H1 (cell line): ENCODE results near the gene PTPRF. TPM values are rescaled to one million over a fixed set of nuclear protein-coding genes. Genes with fewer than 3 reads are reported as not detected.

Experiments used
- CTCF ChIA-PET: fragments of 300-600 bp; sonication (Branson Sonifier 250); formaldehyde crosslinking; loops from one replicate; lab custom pipeline; 2021; ENCODE audit not compliant: partially characterized antibody; lab: Charles Lee
- POLR2A ChIA-PET: fragments of 300-600 bp; sonication (Branson Sonifier 250); formaldehyde crosslinking; loops from one replicate; lab custom pipeline; 2021; ENCODE audit warnings: inconsistent platforms; ENCODE audit not compliant: partially characterized antibody; lab: Charles Lee
- DNase-seq, 2 experiments: peaks; one replicate each; pipeline versions ENCODE4 v3.0.0 to v3.0.0-alpha.2; 2010 to 2022; ENCODE audit warnings: low spot score in 2 of 2, low read depth in 1 of 2, mixed read lengths in 1 of 2
- FAIRE-seq: peaks from 2 replicates; lab custom pipeline; 2011; peaks lifted over from hg19 to GRCh38; lab: Jason Lieb, UNC
- H2AFZ ChIP-seq: 2 replicates; pipeline ENCODE4 v1.8.1; 2012; ENCODE audit warnings: low read length, inconsistent platforms
- H2AK5ac ChIP-seq: 2 replicates; pipeline ENCODE4 v1.6.1; 2013; ENCODE audit warnings: low read depth, low read length
- H2BK120ac ChIP-seq: replicated peaks from 2 replicates; pipeline ENCODE3; 2013; ENCODE audit warnings: low read depth, low read length, inconsistent platforms
- H2BK12ac ChIP-seq: 2 replicates; pipeline ENCODE4 v1.6.1; 2013; ENCODE audit warnings: low read depth, low read length
- H2BK15ac ChIP-seq: 2 replicates; pipeline ENCODE4 v1.6.1; 2013; ENCODE audit warnings: low read length
- H2BK20ac ChIP-seq: 2 replicates; pipeline ENCODE4 v1.6.1; 2013; ENCODE audit warnings: low read length
- H2BK5ac ChIP-seq: 2 replicates; pipeline ENCODE4 v1.6.1; 2013; ENCODE audit warnings: low read depth, low read length
- H3K14ac ChIP-seq: 2 replicates; pipeline ENCODE4 v1.6.1; 2013; ENCODE audit warnings: inconsistent platforms; ENCODE audit not compliant: insufficient read length
- H3K18ac ChIP-seq: 2 replicates; pipeline ENCODE4 v1.6.1; 2013; ENCODE audit warnings: low read length; ENCODE audit errors: extremely low read depth
- H3K23ac ChIP-seq: 2 replicates; pipeline ENCODE4 v1.6.1; 2013; ENCODE audit warnings: inconsistent platforms; ENCODE audit not compliant: insufficient read length
- H3K23me2 ChIP-seq: 2 replicates; pipeline ENCODE4 v1.6.1; 2013; ENCODE audit warnings: low read depth, low read length
- H3K27ac ChIP-seq: 2 replicates; pipeline ENCODE4 v1.6.1; 2011; ENCODE audit warnings: low read depth, low read length, inconsistent platforms
- H3K27me3 ChIP-seq, 4 experiments: replicated peaks in 1 of 4; 1 replicate in 1 of 4; 2 replicates in 3 of 4; pipeline versions ENCODE4 v1.6.1 to v1.8.1; 2011 to 2013; ENCODE audit warnings: low read length in 3 of 4, mild to moderate bottlenecking in 3 of 4, inconsistent platforms in 2 of 4, mixed read lengths in 2 of 4, moderate library complexity in 1 of 4; ENCODE audit not compliant: control insufficient read depth in 3 of 4, insufficient read depth in 3 of 4; ENCODE audit errors: extremely low read depth in 1 of 4
- H3K36me3 ChIP-seq, 4 experiments: 2 replicates each; pipeline versions ENCODE4 v1.6.1 to v1.8.1; 2011 to 2013; ENCODE audit warnings: mild to moderate bottlenecking in 4 of 4, low read length in 3 of 4, moderate library complexity in 2 of 4, control low read depth in 1 of 4, inconsistent platforms in 1 of 4; ENCODE audit not compliant: insufficient read depth in 4 of 4, control insufficient read depth in 2 of 4
- H3K4ac ChIP-seq: replicated peaks from 2 replicates; pipeline ENCODE3; 2013; ENCODE audit warnings: low read length, low read depth, mixed read lengths, inconsistent platforms; ENCODE audit not compliant: insufficient read length
- H3K4me1 ChIP-seq, 4 experiments: replicated peaks in 1 of 4; 1 replicate in 1 of 4; 2 replicates in 3 of 4; pipeline versions ENCODE4 v1.6.1 to v1.8.1; 2011 to 2013; ENCODE audit warnings: low read length in 3 of 4, inconsistent platforms in 2 of 4, mixed read lengths in 1 of 4; ENCODE audit not compliant: insufficient read depth in 4 of 4, control insufficient read depth in 3 of 4
- H3K4me2 ChIP-seq, 2 experiments: 2 replicates each; pipeline versions ENCODE4 v1.6.1 to v1.8.1; 2011 to 2013; ENCODE audit warnings: low read depth in 2 of 2, low read length in 2 of 2, control low read depth in 1 of 2, inconsistent platforms in 1 of 2, mild to moderate bottlenecking in 1 of 2; ENCODE audit not compliant: insufficient read depth in 1 of 2
- H3K4me3 ChIP-seq, 4 experiments: fragments of 200-600, 300-600 bp in 1 of 4; sonication (generic), shearing (Covaris generic), sonication (Bioruptor Twin) in 1 of 4; 2 replicates each; pipeline versions ENCODE4 v1.5.1 to v1.8.1; 2011 to 2016; ENCODE audit warnings: low read length in 4 of 4, low read depth in 3 of 4, control low read depth in 2 of 4, inconsistent platforms in 2 of 4, mild to moderate bottlenecking in 2 of 4, mixed read lengths in 1 of 4, moderate library complexity in 1 of 4; ENCODE audit not compliant: insufficient read depth in 2 of 4; ENCODE audit errors: extremely low read depth in 1 of 4
- H3K56ac ChIP-seq: replicated peaks from 2 replicates; pipeline ENCODE3; 2013; ENCODE audit warnings: low read depth, mild to moderate bottlenecking, mixed read lengths, low read length, inconsistent platforms; ENCODE audit not compliant: insufficient read length
- H3K79me1 ChIP-seq: 2 replicates; pipeline ENCODE4 v1.6.1; 2013; ENCODE audit warnings: low read depth, low read length, control low read depth
- H3K79me2 ChIP-seq, 2 experiments: 2 replicates each; pipeline versions ENCODE4 v1.6.1 to v1.8.1; 2012 to 2013; ENCODE audit warnings: low read length in 2 of 2, mild to moderate bottlenecking in 2 of 2, inconsistent platforms in 1 of 2; ENCODE audit not compliant: insufficient read depth in 2 of 2, control insufficient read depth in 1 of 2
- H3K9ac ChIP-seq, 4 experiments: replicated peaks in 1 of 4; 1 replicate in 1 of 4; 2 replicates in 3 of 4; pipeline versions ENCODE4 v1.6.1 to v1.8.1; 2011 to 2013; ENCODE audit warnings: low read depth in 3 of 4, low read length in 3 of 4, control low read depth in 2 of 4, mild to moderate bottlenecking in 2 of 4, moderate library complexity in 2 of 4, inconsistent platforms in 1 of 4; ENCODE audit errors: extremely low read depth in 1 of 4
- H3K9me3 ChIP-seq, 2 experiments: 2 replicates each; pipeline versions ENCODE4 v1.6.1 to v1.8.1; 2012 to 2013; ENCODE audit warnings: mild to moderate bottlenecking in 2 of 2, moderate library complexity in 2 of 2, control low read depth in 1 of 2, inconsistent platforms in 1 of 2, low read depth in 1 of 2, low read length in 1 of 2, mixed read lengths in 1 of 2; ENCODE audit not compliant: insufficient read depth in 2 of 2
- H4K20me1 ChIP-seq, 2 experiments: replicated peaks in 1 of 2; 2 replicates each; pipeline versions ENCODE3 to v1.8.1; 2011 to 2013; ENCODE audit warnings: inconsistent platforms in 2 of 2, low read length in 2 of 2, mild to moderate bottlenecking in 1 of 2; ENCODE audit not compliant: insufficient read depth in 2 of 2, control insufficient read depth in 1 of 2
- H4K5ac ChIP-seq: 2 replicates; pipeline ENCODE4 v1.6.1; 2013; ENCODE audit warnings: low read length, low read depth, mixed read lengths, inconsistent platforms; ENCODE audit not compliant: insufficient read length
- H4K8ac ChIP-seq: 2 replicates; pipeline ENCODE4 v1.8.0; 2013; ENCODE audit warnings: mild to moderate bottlenecking, moderate library complexity, low read length, inconsistent platforms; ENCODE audit not compliant: insufficient read depth; ENCODE audit errors: extremely low read depth
- H4K91ac ChIP-seq: replicated peaks from 2 replicates; pipeline ENCODE3; 2013; ENCODE audit warnings: low read length, mixed read lengths, inconsistent platforms; ENCODE audit not compliant: insufficient read length
- CBX5 ChIP-seq: fragments of 300-800, 300-1000 bp; sonication (generic); IDR thresholded peaks from 2 replicates; pipeline ENCODE4 v1.7.1; 2016; ENCODE audit warnings: antibody characterized with exemption, low read length, low read depth
- CREB1 ChIP-seq: IDR thresholded peaks from 2 replicates; pipeline ENCODE4 v1.6.1; 2012; ENCODE audit warnings: inconsistent platforms
- MAFK ChIP-seq: IDR thresholded peaks from 2 replicates; pipeline ENCODE4 v1.6.1; 2012; ENCODE audit warnings: low read depth, mild to moderate bottlenecking, improper control_type of control experiment, low read length
- SAP30 ChIP-seq: fragments of 300-600 bp; sonication (generic); IDR thresholded peaks from 2 replicates; pipeline ENCODE4 v1.7.1; 2012; ENCODE audit warnings: low read length, moderate library complexity, mild to moderate bottlenecking, inconsistent platforms; ENCODE audit not compliant: insufficient read depth, insufficient replicate concordance
- SIN3A ChIP-seq, 2 experiments: IDR thresholded peaks in 1 of 2; conservative IDR thresholded peaks in 1 of 2; 2 replicates each; pipeline ENCODE4 v1.6.1; 2011 to 2012; ENCODE audit warnings: low read length in 2 of 2, improper control_type of control experiment in 1 of 2, low read depth in 1 of 2, mild to moderate bottlenecking in 1 of 2
- SIRT6 ChIP-seq: IDR thresholded peaks from one replicate; pipeline ENCODE4 v1.7.1; 2012; ENCODE audit warnings: low read length, inconsistent platforms
- SP4 ChIP-seq: IDR thresholded peaks from 2 replicates; pipeline ENCODE4 v1.6.1; 2012; ENCODE audit warnings: low read length, inconsistent platforms
- SUZ12 ChIP-seq: fragments of 200-600 bp; sonication (generic); IDR thresholded peaks from 2 replicates; pipeline ENCODE4 v1.6.1; 2012; ENCODE audit warnings: mild to moderate bottlenecking, inconsistent platforms, low read length, moderate library complexity, mixed read lengths
- USF2 ChIP-seq: IDR thresholded peaks from 2 replicates; pipeline ENCODE4 v1.6.1; 2011; ENCODE audit warnings: low read length, improper control_type of control experiment
- WGBS, 2 experiments: shearing (Covaris generic) in 1 of 2; methylation state at CpG; one replicate each; pipeline versions ENCODE4 v1.1.6 to v1.1.7; 2013 to 2015; ENCODE audit warnings: low lambda C conversion rate in 2 of 2, mixed read lengths in 2 of 2, inconsistent platforms in 1 of 2, low coverage in 1 of 2, missing lambda C conversion rate in 1 of 2; ENCODE audit not compliant: insufficient replicate concordance in 2 of 2, insufficient coverage in 1 of 2, insufficient read length in 1 of 2; ENCODE audit errors: extremely low coverage in 1 of 2, missing lambda C conversion rate in 1 of 2; 5-methylcytosine and 5-hydroxymethylcytosine counted together
- polyA plus RNA-seq, 7 experiments: library from polyadenylated mRNA; depleted of rRNA in 3 of 7; stranded (reverse) in 5 of 7; unstranded in 2 of 7; fragments of >200 nt in 5 of 7; fragments of 200-250 nt in 2 of 7; gene quantifications; 1 replicate in 5 of 7; 2 replicates in 1 of 7; 4 replicates in 1 of 7; pipeline versions ENCODE4 v1.2.1 to v1.2.3, GENCODE V29; 2011 to 2013; ENCODE audit warnings: missing spikeins in 2 of 7, mixed read lengths in 2 of 7
- total RNA-seq: library from RNA; stranded (reverse); fragmentation: NEBNext Ultra II Directional; extraction: Animal tissue kit (Norgen Biotek cat#: 25700); gene quantifications from 2 replicates; pipeline ENCODE4 v1.2.1, GENCODE V29; 2021

PTPRF gene
- total and polyA plus RNA-seq, 2 of the 8 experiments (the other 6 are each of a cell fraction or from before 2014, with no cell fraction given) = 136 to 231 TPM

GRCh38 chr1:43616383-43616782 lies 85.7 kb downstream of the PTPRF start:
- Histone ChIP-seq H3K4me1 (no peaks in the 10 kb centered on the region), H3K14ac (no peak overlapping the region), H2AFZ (no peak overlapping the region), H4K20me1 (peaks cover 3 to 8% of the 10 kb centered on the region in 2 experiments), H3K18ac (no peak overlapping the region), H3K36me3 (peaks cover 21 to 60% (median 48%) of the 10 kb centered on the region in 4 experiments), H4K8ac (no peak overlapping the region), H3K23me2 (no peaks in the 10 kb centered on the region), H4K5ac (no peak overlapping the region), H2BK120ac (no peak overlapping the region), H3K4me2 (no peak overlapping the region), H3K27me3 (no peaks in the 10 kb centered on the region), H3K4me3 (no peak overlapping the region), H4K91ac (no peak overlapping the region), H3K79me2 (no peaks in the 10 kb centered on the region), H2BK5ac (no peak overlapping the region), H3K9ac (no peak overlapping the region), H3K27ac (no peak overlapping the region), H3K4ac (no peak overlapping the region), H3K23ac (no peak overlapping the region), H2AK5ac (no peak overlapping the region), H2BK20ac (no peak overlapping the region), H2BK15ac (no peak overlapping the region), H3K79me1 (no peaks in the 10 kb centered on the region), H2BK12ac (no peak overlapping the region), H3K56ac (no peak overlapping the region), H3K9me3 (no peaks in the 10 kb centered on the region)
- DNase-seq = no peak
- TF ChIP-seq CBX5 (no peak), SIN3A (conservative IDR thresholded peaks at IDR 0.05 in 1 of 2, IDR thresholded peaks at IDR 0.05 in 1 of 2; ENCODE audit: low read depth in 1 of 2, low read length in 2 of 2) (no peak), SIRT6 (no peak), CREB1 (no peak), USF2 (no peak), SAP30 (no peak), MAFK (no peak), SUZ12 (no peak), SP4 (no peak)
- POLR2A ChIA-PET = interaction anchor here (1.0 to 2.3 kb wide), 6 partner anchors 14 to 58 kb away, joined by 3 to 6 read pairs (median 5); no protein-coding TSS in a partner anchor
- CTCF ChIA-PET = interaction anchor here (0.8 to 1.2 kb wide), 4 partner anchors 10 to 58 kb away, joined by 3 to 6 read pairs (median 3); no protein-coding TSS in a partner anchor
- no peak for FAIRE-seq
- WGBS, 2 experiments = 89% methylated on average over 7 of the region's 7 CpGs; no CpG with 5 or more reads in 1 of the 2 experiments
